ENCODE results near the gene FAAH. TPM values are rescaled to one million over a fixed set of nuclear protein-coding genes. Genes with fewer than 3 reads are reported as not detected.

FAAH gene
- total RNA-seq, 1 experiment from 2014 or later, result 38.6 TPM

GRCh38 chr1:46379996-46380395 is 14.1 kb upstream of the FAAH start:
- peaks cover 16% of the 10 kb centered on the region for H3K9me3 Mint-ChIP-seq
- peaks cover 6% of the 10 kb centered on the region; the same call in 1 of the 2 replicates for H3K27me3 Mint-ChIP-seq (ENCODE audit: low read depth)
- no peak overlapping the region for H3K27ac Mint-ChIP-seq
- TF ChIP-seq USF1 (CRISPR knock-in tag; IDR thresholded peaks at IDR 0.05) (no peak), NR1H2 (CRISPR knock-in tag; IDR thresholded peaks at IDR 0.05) (no peak), SMAD3 (CRISPR knock-in tag; IDR thresholded peaks at IDR 0.05; ENCODE audit: borderline replicate concordance) (no peak), ZNF671 (CRISPR knock-in tag; IDR thresholded peaks at IDR 0.05) (no peak), ATF2 (CRISPR knock-in tag; IDR thresholded peaks at IDR 0.05; ENCODE audit: borderline replicate concordance, low read depth) (no peak), ZNF263 (CRISPR knock-in tag; IDR thresholded peaks at IDR 0.05; ENCODE audit: low read depth) (no peak), PRRX2 (CRISPR knock-in tag; IDR thresholded peaks at IDR 0.05) (no peak), NFYB (CRISPR knock-in tag; conservative IDR thresholded peaks at IDR 0.05; ENCODE audit: low read depth) (no peak), PREB (CRISPR knock-in tag; IDR thresholded peaks at IDR 0.05; ENCODE audit: borderline replicate concordance) (no peak), TP53 (CRISPR knock-in tag; IDR thresholded peaks at IDR 0.05) (no peak), FOXP4 (CRISPR knock-in tag; IDR thresholded peaks at IDR 0.05) (no peak), GRHL2 (CRISPR knock-in tag; IDR thresholded peaks at IDR 0.05; ENCODE audit: insufficient replicate concordance, severe bottlenecking) (no peak), FOXK1 (CRISPR knock-in tag; IDR thresholded peaks at IDR 0.05) (no peak), ZNF425 (CRISPR knock-in tag; conservative IDR thresholded peaks at IDR 0.05) (no peak)
- TF ChIP-seq, protein P1, sequence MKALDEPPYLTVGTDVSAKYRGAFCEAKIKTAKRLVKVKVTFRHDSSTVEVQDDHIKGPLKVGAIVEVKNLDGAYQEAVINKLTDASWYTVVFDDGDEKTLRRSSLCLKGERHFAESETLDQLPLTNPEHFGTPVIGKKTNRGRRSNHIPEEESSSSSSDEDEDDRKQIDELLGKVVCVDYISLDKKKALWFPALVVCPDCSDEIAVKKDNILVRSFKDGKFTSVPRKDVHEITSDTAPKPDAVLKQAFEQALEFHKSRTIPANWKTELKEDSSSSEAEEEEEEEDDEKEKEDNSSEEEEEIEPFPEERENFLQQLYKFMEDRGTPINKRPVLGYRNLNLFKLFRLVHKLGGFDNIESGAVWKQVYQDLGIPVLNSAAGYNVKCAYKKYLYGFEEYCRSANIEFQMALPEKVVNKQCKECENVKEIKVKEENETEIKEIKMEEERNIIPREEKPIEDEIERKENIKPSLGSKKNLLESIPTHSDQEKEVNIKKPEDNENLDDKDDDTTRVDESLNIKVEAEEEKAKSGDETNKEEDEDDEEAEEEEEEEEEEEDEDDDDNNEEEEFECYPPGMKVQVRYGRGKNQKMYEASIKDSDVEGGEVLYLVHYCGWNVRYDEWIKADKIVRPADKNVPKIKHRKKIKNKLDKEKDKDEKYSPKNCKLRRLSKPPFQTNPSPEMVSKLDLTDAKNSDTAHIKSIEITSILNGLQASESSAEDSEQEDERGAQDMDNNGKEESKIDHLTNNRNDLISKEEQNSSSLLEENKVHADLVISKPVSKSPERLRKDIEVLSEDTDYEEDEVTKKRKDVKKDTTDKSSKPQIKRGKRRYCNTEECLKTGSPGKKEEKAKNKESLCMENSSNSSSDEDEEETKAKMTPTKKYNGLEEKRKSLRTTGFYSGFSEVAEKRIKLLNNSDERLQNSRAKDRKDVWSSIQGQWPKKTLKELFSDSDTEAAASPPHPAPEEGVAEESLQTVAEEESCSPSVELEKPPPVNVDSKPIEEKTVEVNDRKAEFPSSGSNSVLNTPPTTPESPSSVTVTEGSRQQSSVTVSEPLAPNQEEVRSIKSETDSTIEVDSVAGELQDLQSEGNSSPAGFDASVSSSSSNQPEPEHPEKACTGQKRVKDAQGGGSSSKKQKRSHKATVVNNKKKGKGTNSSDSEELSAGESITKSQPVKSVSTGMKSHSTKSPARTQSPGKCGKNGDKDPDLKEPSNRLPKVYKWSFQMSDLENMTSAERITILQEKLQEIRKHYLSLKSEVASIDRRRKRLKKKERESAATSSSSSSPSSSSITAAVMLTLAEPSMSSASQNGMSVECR (CRISPR knock-in tag; IDR thresholded peaks at IDR 0.05; ENCODE audit: borderline replicate concordance), result no peak
- ATAC-seq (no peak), DNase-seq (ENCODE audit: low spot score) (no peak)
- no peak overlapping the region for H3K4me3 Mint-ChIP-seq
- peaks cover 12% of the 10 kb centered on the region for H3K36me3 Mint-ChIP-seq
- CTCF ChIA-PET, result interaction anchor here (1.3 to 2.4 kb wide), 3 partner anchors 32 to 156 kb away, joined by 3 to 9 read pairs (median 5); no protein-coding TSS in a partner anchor
- peaks cover 8% of the 10 kb centered on the region for H3K4me1 Mint-ChIP-seq
- POLR2A ChIA-PET, result no interaction called here

Data from WTC11 (cell line).